ENCODE data around the gene LBX2.

- TF ChIP-seq POLR2AphosphoS5 (IDR thresholded peaks at IDR 0.05; ENCODE audit: low read depth, low read length): peak; percentile 15; the same call in 1 of the 2 replicates
- TF ChIP-seq TAF1 (IDR thresholded peaks at IDR 0.05; ENCODE audit: borderline replicate concordance, insufficient read depth, low read length): no peak
Observed at GRCh38 chr2:74461187-74462053, 38.0 kb downstream of the LBX2 start.

Measured in PFSK-1 (cell line).